ENCODE results near the gene PRDX5.

The PRDX5 gene

GRCh38 chr11:64352099-64352994 lies 34.4 kb downstream of the PRDX5 start:
- Histone ChIP-seq H3K4me3 (ENCODE audit: low read length, poor library complexity, severe bottlenecking) (no peak overlapping the region), H3K27me3 (ENCODE audit: insufficient read depth, low read length, poor library complexity, severe bottlenecking) (no peaks in the 10 kb centered on the region), H3K9me3 (ENCODE audit: insufficient read depth, low read depth, low read length) (no peaks in the 10 kb centered on the region), H3K4me2 (ENCODE audit: low read depth, low read length, poor library complexity, severe bottlenecking) (no peak overlapping the region), H2AFZ (ENCODE audit: low read length) (no peak overlapping the region), H3K36me3 (ENCODE audit: insufficient read depth, low read length) (no peaks in the 10 kb centered on the region), H3K79me2 (ENCODE audit: insufficient read depth, low read length) (no peaks in the 10 kb centered on the region), H3K9ac (ENCODE audit: low read depth, low read length, poor library complexity, severe bottlenecking) (no peak overlapping the region), H3K9me2 (replicated peaks; ENCODE audit: low read depth, low read length) (no peaks in the 10 kb centered on the region), H3F3A (ENCODE audit: low read depth) (no peaks in the 10 kb centered on the region), H3K4me1 (ENCODE audit: insufficient read depth, low read length, poor library complexity, severe bottlenecking) (peaks cover 9% of the 10 kb centered on the region), H4K20me1 (ENCODE audit: insufficient read depth, low read length, poor library complexity, severe bottlenecking) (no peaks in the 10 kb centered on the region)
- TF ChIP-seq CTCF (conservative IDR thresholded peaks at IDR 0.05; ENCODE audit: low read length) (no peak), EZH2phosphoT487 (IDR thresholded peaks at IDR 0.05; ENCODE audit: borderline replicate concordance) (no peak)

- Histone ChIP-seq H3K4me2 (ENCODE audit: low read depth, low read length, poor library complexity, severe bottlenecking) (no peak overlapping the region), H3K4me3 (ENCODE audit: low read length, poor library complexity, severe bottlenecking) (no peak overlapping the region), H3K9me2 (replicated peaks; ENCODE audit: low read depth, low read length) (no peaks in the 10 kb centered on the region), H4K20me1 (ENCODE audit: insufficient read depth, low read length, poor library complexity, severe bottlenecking) (no peaks in the 10 kb centered on the region), H3K4me1 (ENCODE audit: insufficient read depth, low read length, poor library complexity, severe bottlenecking) (peaks cover 14% of the 10 kb centered on the region), H3K9me3 (ENCODE audit: insufficient read depth, low read depth, low read length) (no peaks in the 10 kb centered on the region), H2AFZ (ENCODE audit: low read length) (no peak overlapping the region), H3K79me2 (ENCODE audit: insufficient read depth, low read length) (no peaks in the 10 kb centered on the region), H3K9ac (ENCODE audit: low read depth, low read length, poor library complexity, severe bottlenecking) (no peak overlapping the region), H3F3A (ENCODE audit: low read depth) (no peaks in the 10 kb centered on the region), H3K27me3 (ENCODE audit: insufficient read depth, low read length, poor library complexity, severe bottlenecking) (no peaks in the 10 kb centered on the region), H3K36me3 (ENCODE audit: insufficient read depth, low read length) (no peaks in the 10 kb centered on the region)
- TF ChIP-seq CTCF (conservative IDR thresholded peaks at IDR 0.05; ENCODE audit: low read length), result no peak
- no peak for TF ChIP-seq EZH2phosphoT487 (IDR thresholded peaks at IDR 0.05; ENCODE audit: borderline replicate concordance)
These were observed 35.2 kb downstream of the PRDX5 start for GRCh38 chr11:64352995-64353714.

GRCh38 chr11:64353715-64354506 lies 36.0 kb downstream of the PRDX5 start:
- Histone ChIP-seq H3K9ac (ENCODE audit: low read depth, low read length, poor library complexity, severe bottlenecking) (no peak overlapping the region), H3K36me3 (ENCODE audit: insufficient read depth, low read length) (no peaks in the 10 kb centered on the region), H3K4me1 (ENCODE audit: insufficient read depth, low read length, poor library complexity, severe bottlenecking) (peaks cover 15% of the 10 kb centered on the region), H3K4me2 (ENCODE audit: low read depth, low read length, poor library complexity, severe bottlenecking) (no peak overlapping the region), H3F3A (ENCODE audit: low read depth) (no peaks in the 10 kb centered on the region), H3K4me3 (ENCODE audit: low read length, poor library complexity, severe bottlenecking) (no peak overlapping the region), H3K9me2 (replicated peaks; ENCODE audit: low read depth, low read length) (no peaks in the 10 kb centered on the region), H3K79me2 (ENCODE audit: insufficient read depth, low read length) (peaks cover 4% of the 10 kb centered on the region; the same call in 1 of the 2 replicates), H2AFZ (ENCODE audit: low read length) (no peak overlapping the region), H3K27me3 (ENCODE audit: insufficient read depth, low read length, poor library complexity, severe bottlenecking) (no peaks in the 10 kb centered on the region), H3K9me3 (ENCODE audit: insufficient read depth, low read depth, low read length) (no peaks in the 10 kb centered on the region), H4K20me1 (ENCODE audit: insufficient read depth, low read length, poor library complexity, severe bottlenecking) (no peaks in the 10 kb centered on the region)
- TF ChIP-seq CTCF (conservative IDR thresholded peaks at IDR 0.05; ENCODE audit: low read length), result no peak
- no peak for TF ChIP-seq EZH2phosphoT487 (IDR thresholded peaks at IDR 0.05; ENCODE audit: borderline replicate concordance)
